HT-29 (cell line): Measurements from ENCODE around the gene SMIM13. TPM values are rescaled to one million over a fixed set of nuclear protein-coding genes. Genes with fewer than 3 reads are reported as not detected.

ENCODE experiments used
- DNase-seq: peaks from one replicate; pipeline ENCODE4 v3.0.0-alpha.2; 2015; ENCODE audit warnings: low spot score
- total RNA-seq: library from RNA; depleted of rRNA; stranded (reverse); fragments of >200 nt; shearing (Covaris generic); gene quantifications from 2 replicates; pipeline ENCODE4 v1.2.3, GENCODE V29; 2014

Gene SMIM13
- total RNA-seq, 1 experiment from 2014 or later = 4.4 TPM

GRCh38 chr6:11153447-11153846 is 59.8 kb downstream of the SMIM13 start:
- no peak for DNase-seq

- DNase-seq = no peak
Measured at GRCh38 chr6:11155589-11155988, 62.0 kb downstream of the SMIM13 start.

GRCh38 chr6:11160199-11160598 is 66.6 kb downstream of the SMIM13 start:
- DNase-seq = no peak

- no peak for DNase-seq
Measured at GRCh38 chr6:11161031-11161956, 67.7 kb downstream of the SMIM13 start.

- no peak for DNase-seq
Measured at GRCh38 chr6:11162262-11162661, 68.6 kb downstream of the SMIM13 start.

GRCh38 chr6:11163932-11164331 is 70.3 kb downstream of the SMIM13 start:
- no peak for DNase-seq

GRCh38 chr6:11164717-11165646 is 71.3 kb downstream of the SMIM13 start:
- no peak for DNase-seq

- no peak for DNase-seq
Measured at GRCh38 chr6:11166948-11167347, 73.3 kb downstream of the SMIM13 start.

- no peak for DNase-seq
Measured at GRCh38 chr6:11168091-11168635, 74.5 kb downstream of the SMIM13 start.

GRCh38 chr6:11171952-11172351 is 78.3 kb downstream of the SMIM13 start:
- DNase-seq = no peak

- peak; percentile 69 for DNase-seq
Measured at GRCh38 chr6:11172501-11173327, 79.1 kb downstream of the SMIM13 start.

- DNase-seq = no peak
Measured at GRCh38 chr6:11174242-11174611, 80.6 kb downstream of the SMIM13 start.

GRCh38 chr6:11177271-11177670 is 83.6 kb downstream of the SMIM13 start:
- DNase-seq = no peak

- no peak for DNase-seq
Measured at GRCh38 chr6:11179088-11179418, 85.4 kb downstream of the SMIM13 start.

GRCh38 chr6:11179419-11180202 is 86.0 kb downstream of the SMIM13 start:
- DNase-seq = no peak

GRCh38 chr6:11181478-11182136 is 88.0 kb downstream of the SMIM13 start:
- DNase-seq = no peak

GRCh38 chr6:11183761-11184362 is 90.2 kb downstream of the SMIM13 start:
- DNase-seq = no peak

- no peak for DNase-seq
Measured at GRCh38 chr6:11185204-11185842, 91.7 kb downstream of the SMIM13 start.

- DNase-seq = no peak
Measured at GRCh38 chr6:11187301-11187700, 93.7 kb downstream of the SMIM13 start.
